ENCODE results near the gene CNIH3. TPM values are rescaled to one million over a fixed set of nuclear protein-coding genes. Genes with fewer than 3 reads are reported as not detected.

CNIH3 gene
- total RNA-seq, 1 donor from 2014 or later: 1.5 TPM

DNA sequence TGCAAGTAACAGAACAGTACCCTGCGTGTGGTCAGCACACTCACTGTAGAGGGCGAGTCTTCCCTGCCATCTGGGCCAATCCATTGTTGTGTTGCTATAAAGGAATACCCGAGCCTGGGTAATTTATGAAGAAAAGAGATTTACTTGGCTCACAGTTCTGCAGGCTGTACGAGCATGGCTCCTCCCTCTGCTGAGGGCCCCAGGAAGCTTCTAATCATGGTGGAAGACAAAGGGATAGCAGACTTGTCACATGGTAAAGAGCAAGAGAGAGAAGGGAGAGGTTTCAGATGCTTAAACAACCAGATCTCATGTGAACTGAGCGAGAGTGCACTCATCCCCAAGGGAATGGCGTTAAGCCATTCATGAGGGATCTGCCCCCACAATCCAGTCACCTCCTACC, 126.2 kb downstream of the CNIH3 start:
- no peak for DNase-seq (ENCODE audit: low read depth in 2 of 2)

DNA sequence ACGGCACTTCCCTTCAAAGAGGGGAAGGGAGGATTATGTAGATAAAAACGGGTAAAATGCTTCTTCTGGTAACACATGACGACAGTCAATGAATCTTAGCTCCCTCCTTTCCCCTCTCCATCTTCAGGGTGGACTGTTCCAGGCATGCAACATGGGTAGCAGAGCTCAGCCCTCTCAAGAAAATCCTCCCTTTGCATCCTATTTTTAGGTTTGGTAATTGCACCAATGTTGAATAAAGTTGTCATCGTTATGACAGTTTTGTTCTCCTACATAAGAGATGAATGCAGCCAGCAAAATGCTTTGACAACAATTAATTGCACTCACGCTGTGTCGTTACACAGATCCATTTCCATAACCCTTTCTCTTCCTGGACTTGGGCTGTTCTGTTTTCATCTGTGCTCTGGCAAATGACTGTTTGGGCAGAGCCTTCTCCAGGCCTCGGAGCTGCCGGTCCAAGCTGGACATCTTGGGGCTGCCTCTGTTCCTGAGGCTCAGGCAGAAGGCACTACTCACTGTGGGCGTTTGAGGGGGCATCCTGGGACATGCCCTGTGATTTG, 127.6 kb downstream of the CNIH3 start:
- DNase-seq (ENCODE audit: low read depth in 2 of 2): no peak

DNA sequence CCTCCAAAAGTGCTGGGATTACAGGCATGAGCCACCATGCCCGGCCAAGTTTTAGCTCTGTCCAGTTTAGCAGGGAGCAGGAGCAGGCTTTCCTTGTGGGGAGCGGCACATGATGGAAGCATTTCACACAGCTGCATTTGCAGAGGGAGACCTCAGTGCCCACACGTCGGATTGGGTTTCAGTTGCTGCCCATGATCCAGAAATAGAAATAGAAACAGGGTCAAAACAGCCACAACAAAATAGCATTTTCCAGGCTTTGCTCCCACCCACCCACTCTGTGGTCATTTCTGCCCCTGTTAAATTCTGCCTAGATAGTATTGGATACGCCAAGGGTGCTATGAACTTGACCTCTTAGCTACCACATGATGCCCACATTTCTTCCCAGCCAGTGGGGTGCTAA, 128.4 kb downstream of the CNIH3 start:
- DNase-seq (ENCODE audit: low read depth in 2 of 2): no peak

DNA sequence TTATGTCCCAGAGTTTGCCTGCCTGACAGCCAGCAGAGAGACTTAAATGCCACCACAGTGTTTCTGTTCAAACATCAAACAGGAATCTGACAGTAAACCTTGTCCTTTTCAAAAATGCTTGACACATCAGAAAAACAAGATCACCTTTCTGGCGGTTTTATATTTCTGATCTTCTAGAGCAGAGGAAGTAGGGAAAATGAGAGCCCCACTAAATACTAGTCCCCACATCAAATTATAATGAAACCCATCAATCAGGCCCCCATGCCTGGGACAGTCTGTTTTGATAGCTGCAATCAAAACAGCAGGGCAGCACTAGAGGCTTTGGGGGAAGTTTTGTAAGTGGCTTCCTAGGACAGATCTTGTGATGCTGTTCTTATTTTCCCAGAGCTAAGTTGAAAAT, 129.3 kb downstream of the CNIH3 start:
- no peak for DNase-seq (ENCODE audit: low read depth in 2 of 2)

DNA sequence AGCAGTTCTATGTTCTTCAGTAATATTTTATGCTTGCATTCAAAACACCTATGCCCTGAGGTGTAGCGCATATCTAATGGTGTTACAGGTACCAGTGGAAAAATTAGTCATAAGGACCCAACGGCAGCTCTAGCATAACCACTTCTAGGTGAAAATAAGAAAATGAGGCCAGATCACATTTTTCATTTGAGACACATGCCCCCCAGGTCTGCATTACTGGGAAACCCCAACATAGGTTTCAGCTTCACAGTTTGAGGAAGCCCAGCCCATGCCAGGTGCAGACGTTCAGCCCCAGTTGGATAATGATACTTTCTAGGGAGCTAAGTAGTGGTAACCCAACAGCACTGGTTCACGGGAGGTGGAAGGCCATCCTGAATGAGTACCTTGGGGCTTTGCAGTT, 129.8 kb downstream of the CNIH3 start:
- DNase-seq (ENCODE audit: low read depth in 2 of 2): no peak

DNA sequence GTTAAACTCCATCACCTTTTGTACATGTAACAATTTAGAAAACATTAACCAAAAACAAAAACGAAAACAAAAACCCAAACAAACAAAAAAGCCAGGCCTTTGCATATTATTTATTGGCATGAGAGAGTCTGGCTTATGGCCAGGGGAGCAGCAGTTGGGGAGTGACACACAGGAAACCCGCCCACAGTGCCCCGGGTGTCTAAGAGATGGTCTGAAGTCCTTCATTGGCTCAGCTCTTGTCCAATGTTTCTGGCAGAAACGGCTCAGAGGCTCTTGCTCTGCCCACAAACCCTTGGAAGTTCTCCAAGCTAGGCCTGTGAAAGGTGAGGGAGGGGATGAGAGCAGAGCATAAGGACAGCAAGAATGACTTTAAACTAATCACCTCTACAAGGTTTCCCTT, 131.5 kb downstream of the CNIH3 start:
- DNase-seq (ENCODE audit: low read depth in 2 of 2): no peak

DNA sequence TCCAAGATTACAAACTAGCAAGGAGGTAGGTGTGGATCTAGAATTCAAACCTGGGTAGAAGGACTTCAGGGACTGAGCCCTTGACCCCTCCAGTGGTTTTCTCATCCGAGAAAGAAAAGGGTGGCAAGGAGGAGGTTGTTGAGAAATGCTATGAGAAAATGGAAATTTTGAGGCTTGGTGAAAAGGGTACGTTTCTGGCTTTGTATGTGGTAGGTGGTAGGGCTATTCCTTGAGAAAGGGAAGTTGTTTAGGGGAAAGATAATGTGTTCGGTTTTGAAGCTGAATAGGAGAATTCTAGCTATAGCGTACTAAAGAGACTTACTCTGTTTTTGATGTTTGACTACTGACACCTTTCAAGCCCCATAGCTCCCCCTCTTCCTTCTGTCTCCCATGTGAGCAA, 133.8 kb downstream of the CNIH3 start:
- DNase-seq (ENCODE audit: low read depth in 2 of 2): no peak

DNA sequence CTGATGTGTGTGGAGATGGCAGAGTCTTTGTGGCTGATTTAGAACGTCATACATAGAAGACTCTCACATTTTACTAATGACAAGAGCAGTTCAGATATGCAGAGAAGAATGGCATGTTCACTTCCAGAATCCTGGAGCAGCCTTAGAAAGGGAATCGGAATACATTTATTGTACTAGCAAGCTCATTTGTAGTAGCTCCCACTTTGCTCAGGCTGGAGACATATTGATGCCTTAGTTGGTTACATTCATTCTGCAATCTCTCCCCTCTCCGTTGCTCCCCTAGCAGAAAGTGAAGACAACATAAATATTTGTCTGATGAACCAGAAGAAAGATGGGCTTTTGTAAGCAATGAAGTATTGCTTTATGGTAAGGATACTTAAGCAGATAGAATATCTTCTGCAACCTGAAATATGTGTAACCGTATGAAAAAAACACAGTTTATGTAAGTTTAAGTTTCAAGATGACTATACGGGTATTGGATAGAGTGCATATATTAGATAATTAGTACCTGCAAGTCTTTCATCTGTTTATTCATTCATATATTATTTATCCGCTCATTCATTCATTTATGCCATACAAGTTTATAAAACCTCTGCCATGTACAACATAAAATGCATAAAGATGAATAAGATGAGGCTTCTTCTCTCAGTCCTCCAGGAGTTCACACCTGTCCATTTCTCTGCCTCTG, 135.7 kb downstream of the CNIH3 start:
- DNase-seq (ENCODE audit: low read depth in 2 of 2): no peak

DNA sequence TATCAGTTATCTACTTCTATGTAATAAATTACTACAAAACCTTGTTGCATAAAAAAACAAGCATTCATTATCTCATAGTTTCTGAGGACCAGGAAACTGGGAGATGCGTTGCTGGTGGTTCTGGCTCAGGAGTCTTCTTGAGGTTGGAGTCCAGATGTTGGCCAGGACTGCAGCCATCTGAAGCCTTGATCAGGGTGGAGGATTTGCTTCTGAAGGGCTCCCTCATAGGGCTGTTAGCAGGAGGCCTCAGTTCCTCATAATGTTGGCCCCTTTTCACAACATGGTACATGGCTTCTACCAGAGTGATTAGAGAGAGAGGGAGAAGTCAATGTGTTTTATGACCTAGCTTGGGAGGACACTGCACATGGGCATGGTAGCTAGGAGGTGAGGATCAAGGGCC, 137.4 kb downstream of the CNIH3 start:
- no peak for DNase-seq (ENCODE audit: low read depth in 2 of 2)

DNA sequence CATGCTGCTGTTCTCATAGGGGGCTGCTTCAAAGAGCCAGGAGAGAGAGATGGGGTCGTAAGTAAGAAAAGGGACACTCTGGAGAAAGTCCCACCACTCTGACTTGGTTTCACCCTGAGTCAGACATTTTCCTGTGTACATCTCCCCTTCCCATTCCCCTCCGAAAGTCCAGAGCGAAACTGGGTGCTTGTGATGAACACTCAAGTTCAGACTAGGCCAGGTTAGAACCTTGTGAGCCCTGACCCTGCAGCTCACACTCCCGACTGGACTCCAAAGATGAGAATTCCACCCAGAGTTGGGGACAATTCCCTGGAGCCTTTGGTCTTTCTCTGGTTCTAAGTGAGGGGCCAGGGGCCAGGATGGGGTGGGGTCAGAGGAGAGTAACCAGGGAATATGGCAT, 139.5 kb downstream of the CNIH3 start:
- no peak for DNase-seq (ENCODE audit: low read depth in 2 of 2)

DNA sequence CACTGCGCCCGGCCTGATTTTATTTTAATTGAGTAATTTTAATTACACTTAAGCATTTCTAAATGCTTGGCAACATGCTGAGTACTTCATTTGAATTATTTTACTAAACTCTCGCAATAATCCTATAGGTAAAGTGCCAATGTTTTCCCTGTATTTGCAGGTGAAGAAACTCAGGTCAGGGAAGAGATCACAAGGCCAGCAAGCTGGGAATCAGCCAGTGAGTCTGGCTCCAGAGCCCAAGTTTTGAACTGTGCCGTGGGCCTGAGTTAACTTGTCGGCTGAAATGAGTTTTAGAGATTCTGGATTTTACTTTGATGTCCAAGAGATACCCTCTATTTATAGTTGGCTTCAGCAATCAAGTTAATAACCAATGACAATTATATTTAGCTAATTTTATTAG, 141.4 kb downstream of the CNIH3 start:
- DNase-seq (ENCODE audit: low read depth in 2 of 2): no peak

DNA sequence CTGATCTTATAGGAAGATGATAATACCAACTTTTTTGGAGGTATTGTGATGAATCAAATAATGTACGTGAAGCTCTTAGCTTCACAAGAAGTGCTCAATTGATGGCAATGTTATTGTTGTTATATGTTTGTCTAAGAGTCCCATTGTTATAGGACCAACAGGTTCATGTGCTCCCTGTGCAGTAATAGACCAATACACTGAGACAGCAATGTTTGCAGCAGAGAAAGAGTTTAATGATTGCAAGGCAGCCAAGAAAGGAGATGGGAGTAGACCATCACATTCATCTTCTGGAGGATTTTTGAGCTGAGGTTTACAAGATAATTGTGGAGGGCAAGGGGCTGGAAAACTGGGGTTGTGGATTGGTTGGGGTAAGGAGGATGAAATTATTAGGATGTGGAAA, 143.0 kb downstream of the CNIH3 start:
- no peak for DNase-seq (ENCODE audit: low read depth in 2 of 2)

DNA sequence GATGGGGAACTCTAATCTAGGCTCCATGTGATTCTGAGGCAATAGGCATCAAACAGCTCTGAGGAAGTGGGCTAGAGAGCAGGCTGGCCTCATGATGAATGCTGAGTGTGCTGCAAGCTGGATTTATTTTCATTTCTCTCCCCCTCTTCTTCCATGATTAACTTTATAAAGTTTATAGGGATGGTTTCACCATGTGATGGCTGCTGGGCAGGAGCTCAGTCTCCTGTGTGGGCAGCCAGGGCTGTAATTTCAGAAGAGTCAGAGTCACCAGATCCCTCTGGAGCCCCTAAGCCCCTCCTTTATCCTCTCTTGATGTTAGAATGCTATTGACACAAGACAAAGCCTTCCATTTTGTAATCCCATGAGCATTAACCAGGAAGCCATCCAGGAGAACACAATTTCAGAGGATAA, 143.6 kb downstream of the CNIH3 start:
- no peak for DNase-seq (ENCODE audit: low read depth in 2 of 2)

DNA sequence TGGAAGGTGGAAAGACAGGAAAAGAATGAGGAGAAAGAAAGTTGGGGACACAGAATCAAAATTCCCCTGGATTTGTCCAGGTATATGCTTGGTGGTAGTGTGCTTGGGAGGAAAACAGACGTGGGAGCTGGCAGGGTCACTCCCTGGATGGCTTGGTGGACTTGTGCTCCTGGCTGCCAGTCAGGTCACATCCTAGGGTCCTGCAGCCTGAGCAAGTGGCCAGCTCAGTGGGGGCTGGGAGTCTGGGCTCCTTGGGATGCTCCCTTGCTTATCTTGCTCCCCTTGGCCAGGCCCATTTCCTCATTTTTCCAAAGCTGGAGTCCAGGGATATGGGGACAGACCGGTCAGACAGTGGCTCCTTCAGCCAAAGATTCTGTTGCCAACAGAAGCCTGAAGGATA, 144.0 kb downstream of the CNIH3 start:
- no peak for DNase-seq (ENCODE audit: low read depth in 2 of 2)

DNA sequence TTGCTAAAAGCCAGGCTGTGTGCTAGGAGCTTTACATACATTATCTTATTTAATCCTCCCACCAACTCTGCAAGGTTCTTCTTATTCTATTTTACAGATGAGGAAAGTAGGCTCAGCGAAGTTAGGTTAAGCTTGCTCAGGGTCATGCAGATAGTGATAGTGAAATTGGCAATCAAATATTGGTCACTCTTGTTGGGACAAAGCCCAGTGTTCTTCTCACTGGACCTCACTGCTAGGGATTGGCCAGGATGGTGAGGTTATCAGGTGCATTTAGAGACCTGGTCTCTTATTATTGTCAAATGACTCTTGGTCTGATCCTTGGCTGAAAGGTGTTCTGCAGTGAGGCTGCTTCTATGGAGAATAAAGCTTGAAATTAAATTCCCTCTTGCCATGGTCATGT, 145.1 kb downstream of the CNIH3 start:
- no peak for DNase-seq (ENCODE audit: low read depth in 2 of 2)

DNA sequence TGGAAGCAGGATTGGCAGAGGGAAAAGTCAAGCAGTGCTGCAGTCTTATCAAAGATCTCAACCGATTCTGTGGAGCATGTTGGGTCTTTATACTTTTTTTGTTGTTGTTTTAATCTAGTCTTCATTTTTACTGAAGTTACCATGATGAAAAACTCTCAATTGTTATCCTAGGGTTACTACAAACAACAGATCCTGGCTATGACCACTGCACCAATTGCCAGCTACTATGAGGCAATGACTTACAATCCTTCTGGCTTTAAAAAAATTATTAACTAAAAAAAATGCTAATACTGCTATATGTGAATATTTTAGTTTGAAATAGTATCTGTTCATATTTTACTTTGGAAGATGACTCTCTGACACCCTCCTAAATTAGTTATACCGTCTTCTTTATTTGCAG, 145.9 kb downstream of the CNIH3 start:
- no peak for DNase-seq (ENCODE audit: low read depth in 2 of 2)

DNA sequence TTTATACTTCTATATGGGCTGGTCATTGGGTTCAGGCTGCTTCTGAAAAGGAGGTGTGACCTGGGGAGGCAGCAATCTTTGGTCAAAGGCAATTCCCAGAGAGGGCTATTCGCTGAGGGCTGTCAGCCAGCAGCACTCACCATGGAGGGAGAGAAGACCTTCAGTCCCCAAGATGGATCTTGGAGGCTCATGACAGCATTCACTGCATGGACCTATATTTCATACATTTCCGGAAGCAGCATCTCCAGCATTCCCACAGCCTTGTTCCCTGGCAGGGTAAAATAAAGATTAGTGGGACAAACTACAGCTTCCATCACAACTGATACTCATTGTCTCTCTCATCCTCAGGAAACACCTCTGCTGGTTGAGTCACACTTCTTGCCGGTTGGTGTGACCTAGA, 146.6 kb downstream of the CNIH3 start:
- DNase-seq (ENCODE audit: low read depth in 2 of 2): no peak

DNA sequence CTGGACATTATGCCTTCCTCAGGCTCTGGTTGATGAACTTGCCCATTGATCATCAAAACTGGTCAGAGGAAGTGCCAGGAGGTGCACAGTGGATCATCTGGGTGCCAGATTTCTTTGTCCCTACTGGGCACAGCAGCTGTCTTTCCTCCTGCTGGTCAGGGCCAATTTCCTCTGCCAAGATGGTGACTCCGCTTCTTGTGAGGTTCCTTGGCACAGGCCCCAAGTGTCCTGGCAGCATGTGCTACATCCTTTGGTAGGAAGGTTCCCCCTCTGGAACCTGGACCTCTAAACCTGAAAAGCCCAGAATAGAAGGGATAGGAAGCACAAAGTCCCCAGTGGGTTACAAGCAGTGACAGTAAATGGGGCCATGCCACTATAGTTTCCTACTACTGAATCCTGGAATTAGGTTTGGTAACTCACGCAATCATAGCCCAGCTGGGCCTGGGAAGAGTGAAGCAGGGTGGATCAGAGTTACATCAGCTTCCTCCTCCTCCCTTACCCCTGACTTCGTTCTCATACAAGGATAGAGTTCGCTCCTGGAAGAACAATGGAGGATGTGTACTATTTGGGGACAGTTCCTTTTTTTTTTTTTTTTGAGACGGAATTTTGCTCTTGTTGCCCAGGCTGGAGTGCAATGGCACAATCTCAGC, 147.1 kb downstream of the CNIH3 start:
- DNase-seq (ENCODE audit: low read depth in 2 of 2): no peak

DNA sequence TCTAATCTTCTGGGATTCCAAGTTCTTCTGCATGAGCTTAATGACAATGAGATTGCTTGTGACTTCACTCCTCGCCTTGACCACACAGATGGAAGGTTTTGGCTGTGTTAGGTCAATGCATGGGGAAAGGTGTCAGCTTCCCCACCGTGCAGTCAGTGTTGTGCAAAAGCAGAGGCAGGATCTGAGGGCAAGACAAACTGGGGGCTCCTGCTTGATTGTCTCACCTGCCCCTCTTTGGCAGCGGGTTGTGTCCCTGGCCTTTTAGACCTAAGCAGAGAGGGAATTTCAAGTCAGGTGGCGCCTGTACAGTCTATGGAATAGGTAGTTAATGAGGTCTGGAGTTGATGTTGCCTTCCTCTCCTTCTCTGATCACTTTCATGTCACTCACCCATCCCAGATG, 150.1 kb downstream of the CNIH3 start:
- DNase-seq (ENCODE audit: low read depth in 2 of 2): no peak

DNA sequence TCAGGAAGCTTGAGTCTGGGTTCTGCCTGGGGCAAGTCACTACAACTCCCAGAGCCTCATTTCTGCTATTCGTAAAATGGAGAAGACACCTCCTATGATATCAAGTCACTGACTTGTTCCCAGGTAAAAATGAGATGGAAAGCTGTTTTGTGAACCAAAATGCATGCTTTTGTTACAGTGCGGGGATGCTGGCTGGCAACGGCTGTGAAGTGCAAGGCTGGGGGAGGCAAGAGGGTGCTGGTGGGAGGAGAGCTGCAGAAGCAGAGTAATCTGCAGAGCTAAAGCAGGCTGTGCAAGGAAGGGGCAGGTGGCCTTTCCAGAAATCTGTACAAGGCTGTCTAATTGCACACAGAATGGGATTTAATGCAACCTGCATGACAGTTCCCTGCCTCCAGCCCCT, 150.9 kb downstream of the CNIH3 start:
- no peak for DNase-seq (ENCODE audit: low read depth in 2 of 2)

DNA sequence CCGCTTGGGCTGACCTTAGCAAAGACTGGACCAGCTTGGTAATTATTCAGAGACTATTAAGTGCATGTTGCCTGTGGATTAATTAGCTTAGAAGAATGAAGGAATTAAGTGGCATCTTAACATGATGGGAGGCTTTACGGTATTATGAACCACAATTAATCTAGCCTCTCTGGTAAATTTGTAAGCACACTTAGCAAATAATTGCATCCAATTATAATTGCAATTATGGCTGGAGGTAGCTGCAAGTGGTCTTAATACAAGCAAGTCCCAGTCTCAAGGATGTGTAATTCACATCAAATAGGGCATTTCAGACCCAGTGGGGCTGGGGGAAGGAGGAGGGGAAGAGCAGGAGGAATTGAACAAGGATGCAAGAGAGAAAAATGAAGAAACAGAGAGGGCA, 151.6 kb downstream of the CNIH3 start:
- DNase-seq (ENCODE audit: low read depth in 2 of 2): no peak

DNA sequence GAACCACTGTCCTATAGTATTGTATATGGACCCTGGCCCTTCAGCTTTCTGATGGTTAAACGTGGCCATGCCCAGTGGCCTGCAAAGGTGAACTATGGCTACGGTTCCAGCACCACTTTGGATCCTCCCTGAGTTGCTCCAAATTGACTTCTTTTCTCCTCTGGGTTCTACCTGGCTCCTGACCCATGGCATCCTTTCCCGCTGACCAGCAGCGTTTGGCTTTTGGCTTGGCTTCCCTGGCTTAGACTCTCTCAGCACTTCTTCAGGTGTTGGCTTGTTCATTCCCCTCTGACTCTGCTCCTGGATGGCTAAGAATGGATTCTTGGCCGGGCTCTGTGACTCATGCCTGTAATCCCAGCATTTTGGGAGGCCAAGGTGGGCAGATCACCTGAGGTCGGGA, 152.9 kb downstream of the CNIH3 start:
- DNase-seq (ENCODE audit: low read depth in 2 of 2): no peak
